22Rv1 (cell line): ENCODE results near the gene TTLL3.

ENCODE experiments used
- H3K27ac ChIP-seq: fragments of 450-650 bp; 2 replicates; pipeline ENCODE4 v1.5.1; 2017
- CTCF ChIP-seq: fragments of 450-650 bp; IDR thresholded peaks from 2 replicates; pipeline ENCODE4 v1.5.1; 2017; ENCODE audit warnings: mild to moderate bottlenecking
- ZFX ChIP-seq: fragments of 450-650 bp; IDR thresholded peaks from 2 replicates; pipeline ENCODE4 v1.6.1; 2017; ENCODE audit warnings: antibody characterized with exemption, borderline replicate concordance

The TTLL3 gene

GRCh38 chr3:9808345-9809037, 1.6 kb upstream of the TTLL3 start:
- peak overlapping the region; percentile 89 for H3K27ac ChIP-seq
- TF ChIP-seq ZFX = no peak
- TF ChIP-seq CTCF = peak; percentile 53

- no peak for TF ChIP-seq CTCF
- no peak for TF ChIP-seq ZFX
- H3K27ac ChIP-seq = peak overlapping the region; percentile 89
Measured at GRCh38 chr3:9809239-9809614, 835 bp upstream of the TTLL3 start.

- TF ChIP-seq CTCF (no peak), ZFX (no peak)
- peak overlapping the region; percentile 89 for H3K27ac ChIP-seq
Measured at GRCh38 chr3:9810433-9810770, 340 bp downstream of the TTLL3 start.

- peak overlapping the region; percentile 89 for H3K27ac ChIP-seq
- TF ChIP-seq CTCF (no peak), ZFX (no peak)
Measured at GRCh38 chr3:9810846-9811245, 784 bp downstream of the TTLL3 start.

GRCh38 chr3:9812870-9813483, 2.9 kb downstream of the TTLL3 start:
- H3K27ac ChIP-seq = no peak overlapping the region
- TF ChIP-seq CTCF (no peak), ZFX (no peak)

- TF ChIP-seq CTCF = no peak
- TF ChIP-seq ZFX = no peak
- H3K27ac ChIP-seq = no peak overlapping the region
Measured at GRCh38 chr3:9815986-9816385, 5.9 kb downstream of the TTLL3 start.

- no peak overlapping the region for H3K27ac ChIP-seq
- TF ChIP-seq CTCF (no peak), ZFX (no peak)
Measured at GRCh38 chr3:9817436-9817835, 7.4 kb downstream of the TTLL3 start.
